Upper lobe of left lung (tissue), 6 donors: Measurements from ENCODE around the gene C1QC. TPM values are rescaled to one million over a fixed set of nuclear protein-coding genes. Genes with fewer than 3 reads are reported as not detected.
A peak's percentile ranks its signal among the peaks of the same experiment; 100 is the strongest.

Experiments used
- ATAC-seq, 2 donors: fragments of 200-7000 bp; cut with Tn5 transposase; one replicate each; pipeline ENCODE4 v1.9.1; 2022; ENCODE audit warnings: mild to moderate bottlenecking in 2 of 2, moderate library complexity in 2 of 2; ENCODE audit not compliant: low FRiP score in 2 of 2
- DNase-seq, 2 donors: peaks; one replicate each; pipeline ENCODE4 v3.0.0-alpha.2; 2019 to 2020
- H3K27ac ChIP-seq, 4 donors: fragments of 200-600 bp; sonication (generic); one replicate each; pipeline ENCODE4 v1.5.1; 2016 to 2019
- H3K27me3 ChIP-seq, 4 donors: fragments of 200-600 bp; sonication (generic); one replicate each; pipeline ENCODE4 v1.5.1; 2017 to 2019
- H3K36me3 ChIP-seq, 4 donors: fragments of 200-600 bp; sonication (generic); one replicate each; pipeline ENCODE4 v1.5.1; 2016 to 2019
- H3K4me1 ChIP-seq, 4 donors: fragments of 200-600 bp; sonication (generic); one replicate each; pipeline ENCODE4 v1.5.1; 2018 to 2019
- H3K4me3 ChIP-seq, 4 donors: fragments of 200-600 bp; sonication (generic); one replicate each; pipeline ENCODE4 v1.5.1; 2017 to 2019; ENCODE audit warnings: mild to moderate bottlenecking in 2 of 4, moderate library complexity in 1 of 4
- H3K9me3 ChIP-seq, 4 donors: fragments of 200-600 bp; sonication (generic); one replicate each; pipeline ENCODE4 v1.5.1; 2018 to 2019
- EP300 ChIP-seq, 4 donors: sonication (generic); formaldehyde crosslinking; IDR thresholded peaks; one replicate each; pipeline ENCODE4 v1.5.1; 2017; ENCODE audit warnings: antibody characterized with exemption in 4 of 4, control low read depth in 2 of 4
- POLR2A ChIP-seq, 4 donors: fragments of 450-650 bp; IDR thresholded peaks; one replicate each; pipeline ENCODE4 v1.5.1; 2016 to 2017; ENCODE audit warnings: antibody characterized with exemption in 4 of 4, mild to moderate bottlenecking in 2 of 4
- POLR2AphosphoS5 ChIP-seq, 2 donors: sonication (generic); formaldehyde crosslinking; IDR thresholded peaks; one replicate each; pipeline ENCODE4 v1.5.1; 2017; ENCODE audit warnings: antibody characterized with exemption in 2 of 2
- WGBS, 2 donors: methylation state at CpG; one replicate each; pipeline ENCODE4 v1.1.5; 2017 to 2018; 5-methylcytosine and 5-hydroxymethylcytosine counted together
- total RNA-seq, 6 donors: library from RNA; depleted of rRNA in 4 of 6; stranded (reverse); fragments of >200 nt in 4 of 6; gene quantifications; one replicate each; pipeline versions ENCODE4 v1.1.0 to v1.2.1, GENCODE V29; 2016 to 2021
- TF ChIP-seq, protein P1 (sequence below), 6 experiments: fragments of 450-650 bp in 4 of 6; fragments of 200-600 bp in 2 of 6; sonication (generic) in 2 of 6; IDR thresholded peaks; one replicate each; pipeline ENCODE4 v1.5.1; 2016 to 2019; ENCODE audit warnings: antibody characterized with exemption in 6 of 6
- donor health status: DM: no; HTN: no; CAD: no; lungs with moderate emphysema.
- donor health status: DM: no; HTN: yes; CAD: no; lungs with severe emphysema.

Gene C1QC
- total RNA-seq, 6 donors from 2014 or later = 188 to 817 (median 529) TPM

DNA sequence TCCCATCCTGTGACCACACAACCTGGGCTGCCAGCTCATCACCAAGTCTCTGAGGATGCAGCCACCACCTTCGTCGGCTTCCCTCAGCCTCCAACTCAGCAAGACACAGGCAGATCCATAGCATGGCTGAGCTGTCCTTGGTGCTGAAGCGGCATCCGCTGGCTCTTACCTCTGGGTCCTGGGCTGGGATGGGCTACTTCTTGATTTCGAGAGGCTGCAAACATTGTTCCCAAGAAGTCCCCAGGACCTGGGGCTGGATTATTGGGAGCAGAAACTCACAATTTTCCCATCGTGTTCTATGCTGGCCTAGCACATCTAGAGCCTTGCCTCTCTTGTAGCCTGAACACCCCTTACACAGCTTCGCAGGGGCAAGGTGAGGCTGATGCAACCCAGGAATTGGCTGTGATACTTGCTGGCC is 31.9 kb upstream of the C1QC start:
- Histone ChIP-seq H3K27ac (no peak overlapping the region), H3K36me3 (no peaks in the 10 kb centered on the region), H3K4me3 (no peak overlapping the region), H3K9me3 (no peaks in the 10 kb centered on the region), H3K4me1 (no peaks in the 10 kb centered on the region), H3K27me3 (no peaks in the 10 kb centered on the region)
- no peak for DNase-seq
- 19 to 23% methylated on average over 7 of the region's 7 CpGs for WGBS, 2 donors
- peak in 1 of 2 donors; percentile 38 for ATAC-seq
- no peak for TF ChIP-seq POLR2AphosphoS5 (IDR thresholded peaks at IDR 0.05)
- TF ChIP-seq, protein P1, sequence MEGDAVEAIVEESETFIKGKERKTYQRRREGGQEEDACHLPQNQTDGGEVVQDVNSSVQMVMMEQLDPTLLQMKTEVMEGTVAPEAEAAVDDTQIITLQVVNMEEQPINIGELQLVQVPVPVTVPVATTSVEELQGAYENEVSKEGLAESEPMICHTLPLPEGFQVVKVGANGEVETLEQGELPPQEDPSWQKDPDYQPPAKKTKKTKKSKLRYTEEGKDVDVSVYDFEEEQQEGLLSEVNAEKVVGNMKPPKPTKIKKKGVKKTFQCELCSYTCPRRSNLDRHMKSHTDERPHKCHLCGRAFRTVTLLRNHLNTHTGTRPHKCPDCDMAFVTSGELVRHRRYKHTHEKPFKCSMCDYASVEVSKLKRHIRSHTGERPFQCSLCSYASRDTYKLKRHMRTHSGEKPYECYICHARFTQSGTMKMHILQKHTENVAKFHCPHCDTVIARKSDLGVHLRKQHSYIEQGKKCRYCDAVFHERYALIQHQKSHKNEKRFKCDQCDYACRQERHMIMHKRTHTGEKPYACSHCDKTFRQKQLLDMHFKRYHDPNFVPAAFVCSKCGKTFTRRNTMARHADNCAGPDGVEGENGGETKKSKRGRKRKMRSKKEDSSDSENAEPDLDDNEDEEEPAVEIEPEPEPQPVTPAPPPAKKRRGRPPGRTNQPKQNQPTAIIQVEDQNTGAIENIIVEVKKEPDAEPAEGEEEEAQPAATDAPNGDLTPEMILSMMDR (IDR thresholded peaks at IDR 0.05) = no peak
- TF ChIP-seq POLR2A (IDR thresholded peaks at IDR 0.05) = no peak
- no peak for TF ChIP-seq EP300 (IDR thresholded peaks at IDR 0.05)

DNA sequence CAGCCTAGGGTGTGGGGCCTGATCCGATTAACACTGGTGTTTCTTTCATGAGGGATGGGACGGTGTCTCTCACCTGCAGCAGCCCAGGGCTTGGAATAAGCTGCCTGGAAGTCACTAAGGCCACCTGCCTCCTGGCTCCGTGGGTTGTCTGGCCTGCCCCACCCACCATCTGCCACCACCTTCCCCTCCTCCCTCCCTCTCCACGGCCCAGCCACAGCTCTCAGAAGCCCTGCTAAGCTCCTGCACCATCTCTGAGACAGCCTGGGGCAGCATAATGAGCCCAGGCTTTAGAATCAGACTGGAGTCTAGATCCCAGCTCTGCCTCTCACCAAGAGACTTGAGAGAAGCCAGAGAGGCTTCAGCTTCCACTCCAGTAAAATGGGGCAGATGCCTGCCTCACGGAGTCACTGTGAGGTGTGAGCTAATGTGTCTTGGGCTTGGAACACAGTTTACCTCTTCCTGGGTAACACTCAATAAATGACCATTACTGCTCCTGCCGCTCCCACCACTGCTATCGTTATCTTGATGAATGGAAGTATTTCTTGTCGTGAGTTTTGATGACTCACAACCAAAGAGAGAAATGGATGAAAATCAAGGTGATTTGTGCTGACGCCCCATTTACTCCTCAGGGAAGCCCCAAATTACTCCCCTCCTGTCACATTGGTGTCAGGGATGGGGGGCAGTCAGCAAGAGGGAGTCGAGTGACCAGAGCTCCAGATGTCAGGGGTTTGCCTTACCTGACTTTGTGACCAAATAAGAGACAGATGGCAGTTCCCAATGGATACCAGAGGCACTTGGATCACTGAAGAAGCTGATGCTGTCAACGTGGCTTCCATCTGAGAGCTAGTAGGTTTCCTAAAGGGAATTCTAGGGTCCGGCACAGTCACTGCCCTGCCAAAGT is 30.5 kb upstream of the C1QC start:
- no peak for DNase-seq
- Histone ChIP-seq H3K36me3 (no peaks in the 10 kb centered on the region), H3K27me3 (no peaks in the 10 kb centered on the region), H3K9me3 (no peaks in the 10 kb centered on the region), H3K4me1 (no peaks in the 10 kb centered on the region), H3K4me3 (no peak overlapping the region), H3K27ac (no peak overlapping the region)
- no peak for ATAC-seq
- TF ChIP-seq EP300 (IDR thresholded peaks at IDR 0.05) (no peak), POLR2A (IDR thresholded peaks at IDR 0.05) (no peak), POLR2AphosphoS5 (IDR thresholded peaks at IDR 0.05) (no peak)
- TF ChIP-seq, protein P1 (IDR thresholded peaks at IDR 0.05) = no peak
- WGBS, 2 donors = 38 to 60% methylated on average over 9 to 12 of the region's 12 CpGs

DNA sequence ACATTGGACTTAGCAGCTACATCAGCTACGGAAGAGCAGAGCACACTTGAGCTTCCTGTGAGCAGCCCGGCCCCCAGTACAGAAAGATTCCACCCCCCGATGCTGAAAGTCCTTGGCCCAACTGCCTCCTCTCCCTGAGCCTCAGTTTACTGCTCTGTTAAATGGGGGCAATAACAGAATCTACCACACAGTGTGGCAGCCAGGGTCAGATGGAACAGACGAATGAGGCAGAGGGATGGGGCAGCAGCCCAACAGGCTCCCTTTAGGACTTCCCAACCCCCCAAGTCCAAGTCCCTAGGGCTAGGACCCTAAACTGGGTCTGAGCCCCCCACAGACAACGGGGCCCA is 29.9 kb upstream of the C1QC start:
- H3K9me3 ChIP-seq = no peaks in the 10 kb centered on the region
- H3K4me1 ChIP-seq = no peaks in the 10 kb centered on the region
- H3K27me3 ChIP-seq = peaks cover 0 to 2% (median 0%) of the 10 kb centered on the region in 4 donors
- H3K36me3 ChIP-seq = no peaks in the 10 kb centered on the region
- TF ChIP-seq POLR2AphosphoS5 (IDR thresholded peaks at IDR 0.05) (no peak), POLR2A (IDR thresholded peaks at IDR 0.05) (no peak), EP300 (IDR thresholded peaks at IDR 0.05) (no peak)
- no peak overlapping the region for H3K27ac ChIP-seq
- no peak for ATAC-seq
- no peak for DNase-seq
- whole genome bisulfite sequencing, 2 donors = 53 to 79% methylated on average over 4 to 5 of the region's 5 CpGs
- no peak overlapping the region for H3K4me3 ChIP-seq

DNA sequence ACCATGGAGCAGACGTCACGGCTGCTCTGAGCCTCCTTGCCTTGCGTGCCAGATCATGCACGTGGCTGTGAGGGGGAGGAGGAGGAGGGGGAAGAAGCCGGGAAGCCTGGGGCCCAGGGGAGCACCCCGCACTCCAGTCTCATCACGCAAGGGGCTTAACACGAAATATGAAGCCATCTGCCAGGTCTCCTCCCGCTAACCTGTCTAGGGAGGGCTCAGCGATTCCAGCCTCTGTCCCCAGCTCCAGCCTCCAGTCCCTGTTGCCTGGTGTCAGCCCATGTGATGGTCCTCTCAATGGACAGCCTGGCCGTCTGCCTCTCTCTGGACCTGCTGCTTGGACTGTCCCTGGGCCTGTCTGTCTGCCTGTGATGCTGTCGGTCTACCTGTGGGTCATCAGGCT is 29.5 kb upstream of the C1QC start:
- ATAC-seq (no peak), DNase-seq (no peak)
- Histone ChIP-seq H3K9me3 (no peaks in the 10 kb centered on the region), H3K4me1 (no peaks in the 10 kb centered on the region), H3K27ac (no peak overlapping the region), H3K36me3 (no peaks in the 10 kb centered on the region), H3K27me3 (peaks cover 0 to 2% (median 0%) of the 10 kb centered on the region in 4 donors), H3K4me3 (no peak overlapping the region)
- TF ChIP-seq POLR2A (IDR thresholded peaks at IDR 0.05) = no peak
- no peak for TF ChIP-seq POLR2AphosphoS5 (IDR thresholded peaks at IDR 0.05)
- TF ChIP-seq, protein P1 (IDR thresholded peaks at IDR 0.05) = no peak
- TF ChIP-seq EP300 (IDR thresholded peaks at IDR 0.05) = no peak
- 49 to 55% methylated on average over 12 of the region's 12 CpGs for WGBS, 2 donors

DNA sequence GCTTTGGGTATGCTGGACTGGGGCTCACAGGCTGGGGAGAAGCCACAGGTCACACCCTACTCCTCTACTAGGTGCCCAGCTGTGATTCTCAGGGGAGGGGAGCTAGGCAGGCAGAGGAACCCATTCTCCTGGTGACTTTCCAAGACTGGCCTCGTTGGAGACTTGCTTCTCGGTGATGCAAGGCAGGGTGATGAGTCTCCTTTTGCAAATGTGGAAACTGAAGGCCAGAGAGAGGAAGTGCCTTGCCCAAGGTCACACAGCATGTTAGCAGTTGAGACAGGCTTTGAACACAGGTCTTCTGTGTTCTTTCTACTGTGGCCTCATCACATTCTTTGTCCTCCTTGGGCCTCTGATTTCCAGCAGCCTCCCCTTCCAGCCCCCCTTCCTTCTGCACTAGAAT is 27.5 kb upstream of the C1QC start:
- H3K27ac ChIP-seq = no peak overlapping the region
- no peaks in the 10 kb centered on the region for H3K4me1 ChIP-seq
- no peaks in the 10 kb centered on the region for H3K9me3 ChIP-seq
- DNase-seq (no peak), ATAC-seq (no peak)
- no peaks in the 10 kb centered on the region for H3K36me3 ChIP-seq
- no peak overlapping the region for H3K4me3 ChIP-seq
- TF ChIP-seq, protein P1 (IDR thresholded peaks at IDR 0.05) = no peak
- no peak for TF ChIP-seq POLR2AphosphoS5 (IDR thresholded peaks at IDR 0.05)
- no peak for TF ChIP-seq POLR2A (IDR thresholded peaks at IDR 0.05)
- no peak for TF ChIP-seq EP300 (IDR thresholded peaks at IDR 0.05)
- 42% methylated on average over 2 of the region's 2 CpGs; no CpG with 5 or more reads in 1 of the 2 donors for WGBS, 2 donors
- peaks cover 0 to 2% (median 0%) of the 10 kb centered on the region in 4 donors for H3K27me3 ChIP-seq
